NCI-H1930 (cell line): ENCODE results near the gene SMYD3.

Experiments
- DNase-seq, 2 experiments: peaks; one replicate each; lab custom pipeline; 2025; lab: John Stamatoyannopoulos, UW

The SMYD3 gene

GRCh38 chr1:246214708-246215509 lies 292.2 kb downstream of the SMYD3 start:
- peak in 1 of 2 experiments; percentile 58 for DNase-seq

GRCh38 chr1:246213947-246214346 lies 293.1 kb downstream of the SMYD3 start:
- DNase-seq = no peak

- no peak for DNase-seq
These were observed 293.6 kb downstream of the SMYD3 start for GRCh38 chr1:246213502-246213901.

GRCh38 chr1:246213036-246213435 lies 294.0 kb downstream of the SMYD3 start:
- no peak for DNase-seq

GRCh38 chr1:246212013-246212412 lies 295.1 kb downstream of the SMYD3 start:
- DNase-seq = no peak

GRCh38 chr1:246210756-246211155 lies 296.3 kb downstream of the SMYD3 start:
- DNase-seq = peak in 1 of 2 experiments; percentile 30

GRCh38 chr1:246208105-246208504 lies 299.0 kb downstream of the SMYD3 start:
- DNase-seq = no peak

GRCh38 chr1:246203180-246203579 lies 303.9 kb downstream of the SMYD3 start:
- DNase-seq = no peak

GRCh38 chr1:246200738-246201137 lies 306.3 kb downstream of the SMYD3 start:
- DNase-seq = no peak

- no peak for DNase-seq
These were observed 306.9 kb downstream of the SMYD3 start for GRCh38 chr1:246200225-246200624.

- DNase-seq = peak in 1 of 2 experiments; percentile 31
These were observed 307.9 kb downstream of the SMYD3 start for GRCh38 chr1:246199086-246199645.

GRCh38 chr1:246198115-246198816 lies 308.8 kb downstream of the SMYD3 start:
- no peak for DNase-seq

GRCh38 chr1:246197076-246197475 lies 310.0 kb downstream of the SMYD3 start:
- no peak for DNase-seq

- no peak for DNase-seq
These were observed 311.8 kb downstream of the SMYD3 start for GRCh38 chr1:246195296-246195695.

GRCh38 chr1:246193537-246193936 lies 313.5 kb downstream of the SMYD3 start:
- no peak for DNase-seq

GRCh38 chr1:246189126-246189525 lies 318.0 kb downstream of the SMYD3 start:
- no peak for DNase-seq

- no peak for DNase-seq
These were observed 319.2 kb downstream of the SMYD3 start for GRCh38 chr1:246187834-246188372.

GRCh38 chr1:246184503-246184902 lies 322.6 kb downstream of the SMYD3 start:
- no peak for DNase-seq

- no peak for DNase-seq
These were observed 324.8 kb downstream of the SMYD3 start for GRCh38 chr1:246182149-246182851.

GRCh38 chr1:246181241-246181640 lies 325.8 kb downstream of the SMYD3 start:
- DNase-seq = no peak

GRCh38 chr1:246179401-246179800 lies 327.7 kb downstream of the SMYD3 start:
- no peak for DNase-seq

GRCh38 chr1:246178717-246179311 lies 328.3 kb downstream of the SMYD3 start:
- no peak for DNase-seq
